ENCODE measurements around the gene RECK. TPM values are rescaled to one million over a fixed set of nuclear protein-coding genes. Genes with fewer than 3 reads are reported as not detected.

The RECK gene
- total and polyA plus RNA-seq, 2 experiments from 2014 or later = 8.1 to 11.6 TPM

- TF ChIP-seq REST (IDR thresholded peaks at IDR 0.05; ENCODE audit: unreplicated experiment) = no peak
- TF ChIP-seq EZH2 (IDR thresholded peaks at IDR 0.05; ENCODE audit: low read depth, unreplicated experiment) = no peak
- TF ChIP-seq EZH2phosphoT487 (IDR thresholded peaks at IDR 0.05; ENCODE audit: unreplicated experiment) = no peak
Measured at GRCh38 chr9:36039121-36039520, 2.4 kb downstream of the RECK start (continued).

GRCh38 chr9:36039696-36040095 is 3.0 kb downstream of the RECK start:
- Histone ChIP-seq H3K27ac (ENCODE audit: low read depth) (no peak overlapping the region), H3F3A (replicated peaks; ENCODE audit: low read depth) (0 out of 2 replicates have a peak, but pooled peaks cover 3% of the 10 kb centered on the region), H3K4me3 (no peak overlapping the region), H3K27me3 (ENCODE audit: insufficient read depth) (no peaks in the 10 kb centered on the region), H3K4me1 (ENCODE audit: insufficient read depth) (peaks cover 29% of the 10 kb centered on the region), H2AFZ (no peak overlapping the region), H3K9me2 (ENCODE audit: insufficient read depth) (no peaks in the 10 kb centered on the region), H3K4me2 (no peak overlapping the region), H3K79me2 (replicated peaks; ENCODE audit: insufficient read depth) (peaks cover 70% of the 10 kb centered on the region), H3K36me3 (ENCODE audit: insufficient read depth) (no peaks in the 10 kb centered on the region), H4K20me1 (replicated peaks; ENCODE audit: insufficient read depth) (peaks cover 27% of the 10 kb centered on the region)
- no peak for ATAC-seq
- peaks cover 4% of the 10 kb centered on the region for H3K27me3 Mint-ChIP-seq (ENCODE audit: insufficient read depth, low read depth, poor library complexity)
- H3K4me3 Mint-ChIP-seq = no peak overlapping the region
- H3K27ac Mint-ChIP-seq = no peak overlapping the region
- no peaks in the 10 kb centered on the region for H3K36me3 Mint-ChIP-seq (ENCODE audit: low read depth)
- H3K4me1 Mint-ChIP-seq = peaks cover 25% of the 10 kb centered on the region
- TF ChIP-seq CREB1 (CRISPR knock-in tag; IDR thresholded peaks at IDR 0.05; ENCODE audit: low read depth) (no peak), ZNF114 (CRISPR knock-in tag; IDR thresholded peaks at IDR 0.05) (no peak), STAT1 (IDR thresholded peaks at IDR 0.05; ENCODE audit: unreplicated experiment) (no peak), POLR2AphosphoS5 (IDR thresholded peaks at IDR 0.05; ENCODE audit: low read depth) (no peak), REST (IDR thresholded peaks at IDR 0.05; ENCODE audit: unreplicated experiment) (no peak), ETS1 (IDR thresholded peaks at IDR 0.05) (no peak), ZNF462 (CRISPR knock-in tag; IDR thresholded peaks at IDR 0.05) (no peak), EZH2phosphoT487 (IDR thresholded peaks at IDR 0.05; ENCODE audit: unreplicated experiment) (no peak)
- DNase-seq (ENCODE audit: low spot score) = no peak
- H3K9me3 Mint-ChIP-seq = no peaks in the 10 kb centered on the region
